ENCODE results near the gene SART3. TPM values are rescaled to one million over a fixed set of nuclear protein-coding genes. Genes with fewer than 3 reads are reported as not detected.
"Not testable (repeated sequence)": the region's sequence is repeated elsewhere in the genome, so short reads cannot be mapped to it uniquely, and the experiment has no call there.

SART3 gene
- total and polyA plus RNA-seq, 5 experiments from 2014 or later: 33.3 to 95.7 (median 36.6) TPM

DNA sequence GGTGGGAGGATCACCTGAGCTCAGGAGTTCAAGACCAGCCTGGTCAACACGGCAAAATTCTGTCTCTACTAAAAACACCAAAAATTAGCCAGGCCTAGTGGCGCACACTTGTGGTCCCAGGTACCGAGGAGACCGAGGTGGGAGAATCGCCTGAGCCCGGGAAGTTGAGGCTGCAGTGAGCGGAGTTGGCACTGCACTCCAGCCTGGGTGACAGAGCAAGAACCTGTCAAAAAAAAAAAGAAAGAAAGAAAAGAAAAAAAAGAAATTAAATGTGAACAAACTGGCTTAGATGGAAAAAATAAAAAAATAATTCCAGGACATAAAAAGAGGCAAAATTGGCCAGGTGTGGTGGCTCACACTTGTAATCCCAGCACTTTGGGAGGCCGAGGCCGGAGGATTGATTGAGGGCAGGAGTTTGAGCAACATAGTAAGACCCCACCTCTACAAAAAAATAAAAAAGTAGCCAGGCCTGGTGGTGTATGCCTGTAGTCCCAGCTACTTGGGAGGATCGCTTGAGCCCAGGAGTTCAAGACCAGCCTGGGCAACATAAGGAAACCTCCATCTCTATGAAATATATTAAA, 33.4 kb upstream of the SART3 start:
- no peak for ATAC-seq
- POLR2A ChIA-PET: interaction anchor here (1.3 kb wide), 1 partner anchor 23 kb away, joined by 3 read pairs; no protein-coding TSS in a partner anchor
- no peak overlapping the region for H3K4me3 Mint-ChIP-seq
- peak overlapping the region in 1 of 10 donors; percentile 43 for H3K27ac Mint-ChIP-seq
- no peaks in the 10 kb centered on the region for H3K36me3 Mint-ChIP-seq
- no peaks in the 10 kb centered on the region for H3K9me3 Mint-ChIP-seq
- H3K4me1 Mint-ChIP-seq: peaks cover 0 to 2% (median 0%) of the 10 kb centered on the region in 4 donors
- no peak for DNase-seq
- H3K27me3 Mint-ChIP-seq: no peaks in the 10 kb centered on the region

DNA sequence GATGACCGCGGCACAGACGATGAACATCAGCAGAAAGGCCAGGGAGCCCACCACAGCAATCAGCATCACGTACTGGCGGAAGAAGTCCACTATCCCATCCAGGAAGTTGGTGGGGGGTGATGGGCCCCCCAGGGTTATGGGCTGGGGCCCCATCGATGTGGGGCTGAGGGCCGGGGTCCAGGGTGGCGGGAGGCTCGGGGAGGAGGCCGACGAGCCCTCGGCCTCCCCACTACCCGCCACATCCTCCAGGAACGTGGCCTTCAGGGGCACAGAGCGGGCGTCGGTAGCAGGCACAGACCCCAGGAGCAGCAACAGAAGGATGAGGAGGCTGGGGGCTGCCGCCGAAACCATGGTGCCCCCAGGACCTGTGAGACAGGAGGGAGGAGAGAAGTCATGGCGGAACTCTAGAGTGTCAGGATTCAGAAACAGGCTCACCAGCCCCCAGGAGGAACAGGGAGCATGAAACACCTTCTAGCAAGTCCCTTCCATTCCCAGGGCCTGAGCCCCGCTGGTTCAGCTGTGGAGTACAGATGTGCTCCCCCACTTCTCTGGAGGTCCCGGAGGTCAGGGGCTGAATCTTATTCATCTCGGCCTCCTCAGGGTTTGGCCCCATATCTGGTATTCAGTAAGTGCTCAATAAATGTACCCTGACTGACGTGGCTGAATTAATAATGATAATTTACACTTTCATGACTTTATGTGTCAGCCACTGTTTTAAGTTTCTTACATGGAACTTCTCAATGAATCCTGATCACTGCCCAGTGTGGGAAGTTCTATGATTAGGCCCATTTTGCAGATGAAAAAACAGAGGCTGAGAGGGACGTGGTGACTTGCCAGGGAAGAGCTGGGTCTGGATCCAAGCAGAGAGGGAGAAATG, 31.3 kb upstream of the SART3 start:
- ATAC-seq: no peak
- Mint-ChIP-seq H3K9me3 (no peaks in the 10 kb centered on the region), H3K4me3 (no peak overlapping the region), H3K4me1 (no peaks in the 10 kb centered on the region), H3K36me3 (no peaks in the 10 kb centered on the region), H3K27me3 (no peaks in the 10 kb centered on the region), H3K27ac (peak overlapping the region in 1 of 10 donors; percentile 71)
- peak in 1 of 10 donors; percentile 37 for DNase-seq
- POLR2A ChIA-PET: interaction anchor here (0.5 kb wide), 1 partner anchor 852 kb away, joined by 3 read pairs; no protein-coding TSS in a partner anchor

DNA sequence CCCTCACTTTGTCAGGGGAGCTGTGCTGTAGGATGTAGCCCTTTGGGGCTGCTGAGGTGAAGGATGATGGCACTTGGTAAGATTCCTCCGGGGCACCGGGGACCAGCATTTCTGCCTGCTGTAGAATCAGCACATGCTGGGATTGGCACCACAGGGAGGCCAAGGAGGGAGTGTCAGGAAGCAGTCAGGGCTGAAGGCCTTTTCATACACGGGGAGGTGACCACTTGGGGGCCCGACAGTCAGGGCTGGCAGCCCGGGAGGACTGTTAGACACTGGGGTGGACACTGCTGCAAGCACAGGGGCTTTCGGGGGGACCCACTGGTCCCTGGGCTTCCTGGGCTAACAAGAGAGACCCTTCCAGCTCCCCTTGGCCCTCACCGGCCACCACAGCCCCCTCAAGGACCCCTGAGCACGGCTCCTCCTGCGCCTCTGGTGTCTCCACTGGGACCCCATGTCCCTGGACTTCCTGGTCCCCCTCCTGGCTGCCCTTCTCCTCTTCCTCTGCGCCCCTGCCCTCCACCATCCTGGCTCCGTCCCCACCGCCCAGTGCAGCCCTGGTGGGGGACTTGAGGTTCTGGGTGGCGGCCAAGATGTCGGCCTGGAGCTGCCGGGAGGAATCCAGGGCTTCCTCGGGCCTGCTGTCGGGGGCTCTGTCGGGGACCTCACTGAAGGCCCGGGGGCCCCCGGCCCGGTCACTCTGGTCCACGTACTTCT, 30.5 kb upstream of the SART3 start:
- ATAC-seq (no peak), DNase-seq (peak in 1 of 10 donors; percentile 23)
- Mint-ChIP-seq H3K9me3 (no peaks in the 10 kb centered on the region), H3K36me3 (no peaks in the 10 kb centered on the region), H3K27ac (peak overlapping the region in 1 of 10 donors; percentile 53), H3K27me3 (no peaks in the 10 kb centered on the region), H3K4me3 (no peak overlapping the region), H3K4me1 (no peaks in the 10 kb centered on the region)
- POLR2A ChIA-PET: interaction anchor here (0.6 kb wide), 1 partner anchor 455 kb away, joined by 4 read pairs; no protein-coding TSS in a partner anchor

DNA sequence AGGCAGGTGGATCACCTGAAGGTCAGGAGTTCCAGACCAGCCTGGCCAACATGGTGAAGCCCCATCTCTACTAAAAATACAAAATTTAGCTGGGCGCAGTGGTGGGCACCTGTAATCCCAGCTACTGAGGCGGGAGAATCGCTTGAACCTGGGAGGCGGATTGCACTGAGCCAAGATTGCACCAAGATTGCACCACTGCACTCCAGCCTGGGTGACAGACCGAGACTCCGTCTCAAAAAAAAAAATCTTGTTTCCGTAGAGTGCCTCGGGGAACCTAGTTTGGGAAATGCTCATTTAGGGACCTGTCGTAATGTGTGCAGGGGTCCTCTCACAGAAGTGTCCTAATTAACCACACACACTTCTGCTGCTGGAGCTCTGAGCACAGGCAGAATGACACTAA, 29.5 kb upstream of the SART3 start:
- H3K27ac Mint-ChIP-seq: not testable (repeated sequence)
- POLR2A ChIA-PET: interaction anchor here (0.6 kb wide), 1 partner anchor 28 kb away, joined by 3 read pairs; no protein-coding TSS in a partner anchor

DNA sequence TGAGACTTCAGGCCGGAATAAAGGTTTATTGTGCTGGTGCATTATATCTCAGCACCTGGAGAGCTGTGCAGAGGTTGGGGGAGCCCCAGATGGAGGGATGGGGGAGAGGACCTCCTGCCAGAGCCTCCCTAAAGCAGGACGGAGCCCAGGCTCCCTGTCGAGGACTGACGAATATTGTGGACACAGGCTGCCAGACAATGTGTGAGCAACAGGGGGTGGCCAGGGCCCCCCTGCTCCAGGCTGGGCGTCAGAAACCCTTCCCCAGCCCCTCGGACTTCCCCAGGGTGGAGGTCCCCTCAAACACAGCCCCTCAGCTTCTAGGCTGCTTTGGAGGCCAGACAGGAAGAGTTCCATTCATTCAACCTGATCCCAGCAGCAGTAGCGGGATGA, 28.9 kb upstream of the SART3 start:
- Mint-ChIP-seq H3K27me3 (peaks cover 0 to under 1% (median 0%) of the 10 kb centered on the region in 5 donors), H3K9me3 (no peaks in the 10 kb centered on the region), H3K4me1 (no peaks in the 10 kb centered on the region), H3K27ac (peak overlapping the region in 1 of 10 donors; percentile 50), H3K36me3 (no peaks in the 10 kb centered on the region), H3K4me3 (no peak overlapping the region)
- POLR2A ChIA-PET: interaction anchor here (0.6 kb wide), 1 partner anchor 28 kb away, joined by 3 read pairs; no protein-coding TSS in a partner anchor
- peak in 1 of 10 donors; percentile 36 for DNase-seq
- ATAC-seq: no peak

More for the DNA sequence above, 29.5 kb upstream of the SART3 start:
- H3K4me1 Mint-ChIP-seq, H3K36me3 Mint-ChIP-seq, ATAC-seq, H3K27me3 Mint-ChIP-seq, DNase-seq, H3K4me3 Mint-ChIP-seq, H3K9me3 Mint-ChIP-seq: not testable (repeated sequence)

DNA sequence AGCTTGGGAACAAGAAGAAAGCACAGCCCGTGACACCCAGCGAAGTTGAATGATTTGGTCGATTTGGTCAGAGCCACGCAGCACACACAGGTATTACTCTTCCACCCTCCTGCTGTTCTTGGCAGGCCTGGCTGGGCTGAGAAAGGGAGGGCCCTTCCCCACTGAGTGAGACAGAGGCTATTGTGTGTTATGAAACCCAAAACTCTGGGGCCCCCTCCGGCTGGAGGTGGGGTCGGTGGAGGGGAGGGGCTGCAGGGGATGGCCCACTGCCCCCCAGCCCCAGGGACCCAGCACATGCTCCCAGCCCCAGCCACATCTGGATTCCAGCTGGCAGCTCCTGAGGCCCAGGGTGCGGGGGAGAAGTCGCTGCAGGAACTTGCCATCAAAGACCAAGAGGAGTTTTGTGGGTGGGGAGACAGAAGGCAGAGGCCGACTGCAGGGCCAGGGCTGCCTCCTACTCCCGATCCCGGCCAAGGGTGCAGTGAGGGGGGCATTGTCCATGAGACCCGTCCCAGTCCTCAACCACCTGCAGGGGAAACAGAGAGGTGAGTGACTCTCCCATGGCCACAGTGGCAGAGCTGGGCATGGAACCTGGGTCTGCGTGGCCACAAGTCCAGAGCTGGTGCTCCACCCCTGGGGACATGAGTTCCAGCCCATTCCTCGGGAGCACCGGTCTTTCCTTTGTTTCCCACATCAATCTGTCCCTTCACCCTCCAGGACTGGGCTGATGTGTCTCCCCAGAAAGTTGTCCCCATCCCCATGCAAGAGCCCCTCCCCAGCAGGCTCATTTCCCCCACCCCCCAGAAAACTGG, 28.3 kb upstream of the SART3 start:
- ATAC-seq: no peak
- H3K4me3 Mint-ChIP-seq: no peak overlapping the region
- H3K4me1 Mint-ChIP-seq: no peaks in the 10 kb centered on the region
- H3K9me3 Mint-ChIP-seq: no peaks in the 10 kb centered on the region
- POLR2A ChIA-PET: no interaction called here
- peaks cover 0 to 1% (median 0%) of the 10 kb centered on the region in 5 donors for H3K27me3 Mint-ChIP-seq
- H3K36me3 Mint-ChIP-seq: no peaks in the 10 kb centered on the region
- H3K27ac Mint-ChIP-seq: no peak overlapping the region
- peak in 1 of 10 donors; percentile 43 for DNase-seq

DNA sequence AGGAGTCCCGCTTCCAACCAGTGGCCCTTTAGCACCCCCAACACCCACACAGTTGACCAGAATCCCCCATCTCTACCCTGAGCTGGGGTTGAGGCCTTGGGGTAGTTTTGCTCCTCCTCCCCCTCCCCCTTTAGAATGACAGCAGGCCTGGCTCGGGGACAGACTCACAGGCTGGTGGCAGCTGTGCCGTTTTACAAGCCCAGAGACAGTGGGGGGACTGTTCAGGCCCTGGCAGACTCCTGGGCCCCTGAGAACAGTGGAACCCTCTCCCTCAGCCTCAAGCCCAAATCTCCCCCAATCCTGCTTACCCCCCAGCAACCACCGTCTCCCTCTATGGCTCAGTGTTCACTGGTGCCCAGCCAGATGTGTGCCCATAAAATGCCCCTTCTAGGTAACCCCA, 26.9 kb upstream of the SART3 start:
- Mint-ChIP-seq H3K27me3 (peaks cover 0 to 1% (median 0%) of the 10 kb centered on the region in 5 donors), H3K9me3 (no peaks in the 10 kb centered on the region), H3K4me1 (no peaks in the 10 kb centered on the region), H3K36me3 (no peaks in the 10 kb centered on the region), H3K4me3 (no peak overlapping the region), H3K27ac (peak overlapping the region in 1 of 10 donors; percentile 28)
- POLR2A ChIA-PET: interaction anchor here (0.6 kb wide), 1 partner anchor 1312 kb away, joined by 3 read pairs; no protein-coding TSS in a partner anchor
- no peak for ATAC-seq
- DNase-seq: peak in 1 of 10 donors; percentile 48

DNA sequence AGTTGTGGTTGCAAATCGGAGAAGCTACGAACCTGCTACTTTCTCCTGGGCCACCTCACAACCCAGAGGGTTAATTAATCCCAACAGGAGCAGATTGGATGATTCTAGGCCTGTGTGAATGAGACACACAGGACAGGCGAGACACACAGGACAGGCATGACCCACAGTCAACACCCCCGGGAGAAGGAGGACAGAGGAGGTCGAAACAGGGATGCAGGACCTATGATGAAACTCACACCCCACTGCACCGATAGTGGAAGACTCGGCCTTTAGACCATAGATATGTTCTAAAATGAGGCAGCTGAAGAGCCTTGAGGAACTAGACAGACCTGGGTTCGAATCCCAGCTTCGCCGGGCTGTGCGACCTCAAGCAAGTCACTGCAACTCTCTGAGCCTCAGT, 25.3 kb upstream of the SART3 start:
- H3K4me3 Mint-ChIP-seq: no peak overlapping the region
- H3K27me3 Mint-ChIP-seq: peaks cover 0 to 1% (median 0%) of the 10 kb centered on the region in 5 donors
- peak in 1 of 10 donors; percentile 51 for DNase-seq
- no peaks in the 10 kb centered on the region for H3K36me3 Mint-ChIP-seq
- H3K9me3 Mint-ChIP-seq: no peaks in the 10 kb centered on the region
- H3K27ac Mint-ChIP-seq: no peak overlapping the region
- no peaks in the 10 kb centered on the region for H3K4me1 Mint-ChIP-seq
- POLR2A ChIA-PET: no interaction called here
- ATAC-seq: no peak

DNA sequence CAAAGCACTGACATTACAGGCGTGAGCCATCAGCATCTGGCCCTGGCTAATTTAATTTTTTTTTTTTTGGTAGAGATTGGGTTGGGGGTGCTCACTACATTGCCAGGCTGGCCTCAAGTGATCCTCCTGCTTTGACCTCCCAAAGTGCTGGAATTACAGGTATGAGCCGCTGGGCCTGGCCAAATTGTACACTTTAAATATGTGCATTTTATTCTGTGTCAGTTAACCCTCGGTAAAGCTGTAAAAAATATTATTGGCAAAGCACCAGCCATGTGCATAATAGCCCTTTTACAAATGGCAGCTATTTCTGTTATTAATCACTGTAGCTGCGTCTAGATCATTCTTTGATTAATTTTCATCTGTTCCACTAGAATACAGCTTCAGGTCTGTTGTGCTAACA, 24.9 kb upstream of the SART3 start:
- POLR2A ChIA-PET: no interaction called here
- no peak for DNase-seq
- Mint-ChIP-seq H3K36me3 (no peaks in the 10 kb centered on the region), H3K4me1 (no peaks in the 10 kb centered on the region), H3K9me3 (no peaks in the 10 kb centered on the region), H3K27me3 (peaks cover 0 to 1% (median 0%) of the 10 kb centered on the region in 5 donors), H3K4me3 (no peak overlapping the region), H3K27ac (no peak overlapping the region)
- no peak for ATAC-seq

DNA sequence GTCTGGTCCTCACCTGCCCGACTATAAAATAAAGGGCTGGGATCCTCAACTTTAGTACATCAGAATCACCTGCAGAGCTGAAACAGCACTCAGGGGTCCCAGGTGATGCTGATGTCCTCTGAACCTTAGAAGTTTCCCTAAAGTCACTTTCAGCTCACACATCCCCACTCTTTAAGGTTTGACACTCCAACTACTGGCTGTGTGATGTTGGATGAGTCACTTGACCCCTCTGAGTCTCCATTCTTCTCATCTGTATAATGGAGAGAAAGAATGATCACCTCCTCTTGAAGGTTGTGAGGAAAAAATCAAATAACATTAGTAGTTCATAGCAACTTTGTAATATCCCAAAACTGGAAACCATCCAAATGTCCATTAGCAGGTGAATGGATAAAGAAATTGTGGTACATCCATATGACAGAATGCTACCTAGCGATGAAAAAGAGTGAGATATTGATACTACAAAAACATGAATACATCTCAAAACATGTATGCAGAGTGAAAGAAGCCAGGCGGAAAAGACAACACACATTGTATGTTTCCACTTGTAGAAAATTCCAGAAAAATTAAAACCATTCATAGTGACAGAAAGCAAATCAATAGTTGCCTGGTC, 23.6 kb upstream of the SART3 start:
- no peak for DNase-seq
- Mint-ChIP-seq H3K27ac (peak overlapping the region in 2 of 10 donors; percentile 34 to 65), H3K36me3 (no peaks in the 10 kb centered on the region), H3K27me3 (peaks cover 0 to 1% (median 0%) of the 10 kb centered on the region in 5 donors), H3K9me3 (no peaks in the 10 kb centered on the region), H3K4me3 (no peak overlapping the region), H3K4me1 (peaks cover 0 to 1% (median 0%) of the 10 kb centered on the region in 4 donors)
- POLR2A ChIA-PET: interaction anchor here (0.9 kb wide), 1 partner anchor 9 kb away, joined by 3 read pairs; no protein-coding TSS in a partner anchor
- ATAC-seq: no peak

DNA sequence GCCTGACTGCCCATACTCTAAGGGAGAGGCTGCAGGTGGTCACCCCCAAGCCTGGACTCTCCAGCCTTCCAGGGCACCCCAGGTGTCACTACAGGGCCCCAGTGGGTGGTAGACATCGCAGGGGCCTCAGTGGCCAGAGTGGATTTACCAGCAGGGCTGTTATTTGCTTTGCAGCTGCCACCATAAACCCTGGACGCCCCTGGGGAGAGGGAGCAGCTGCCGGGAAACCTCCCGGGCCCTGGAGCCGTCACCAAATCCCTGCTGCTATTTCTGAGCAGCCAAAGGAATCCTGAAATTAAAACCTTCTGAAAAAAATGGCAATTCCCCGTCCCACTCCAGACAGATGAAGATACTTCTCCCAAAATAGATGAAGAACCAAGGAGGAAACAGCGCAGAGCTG, 23.0 kb upstream of the SART3 start:
- Mint-ChIP-seq H3K4me1 (peaks cover 0 to 6% (median 3%) of the 10 kb centered on the region in 4 donors), H3K27ac (peak overlapping the region in 2 of 10 donors; percentile 34 to 65), H3K36me3 (no peaks in the 10 kb centered on the region), H3K27me3 (peaks cover 0 to 1% (median 0%) of the 10 kb centered on the region in 5 donors), H3K4me3 (no peak overlapping the region), H3K9me3 (peaks cover 0 to 5% (median 0%) of the 10 kb centered on the region in 9 donors)
- POLR2A ChIA-PET: interaction anchor here (0.9 kb wide), 1 partner anchor 8 kb away, joined by 3 read pairs; no protein-coding TSS in a partner anchor
- DNase-seq (peak in 1 of 10 donors; percentile 34), ATAC-seq (no peak)

All from naive thymus-derived CD8-positive, alpha-beta T cell (primary cell).